WTC11 (cell line): Measurements from ENCODE around the gene TMTC1.
"Not testable (repeated sequence)": the region's sequence is repeated elsewhere in the genome, so short reads cannot be mapped to it uniquely, and the experiment has no call there.

ENCODE experiments used
- ATF2 ChIP-seq: sonication (generic); formaldehyde crosslinking; IDR thresholded peaks from 2 replicates; pipeline ENCODE4 v1.8.1; 2022; ENCODE audit warnings: low read depth, missing genetic modification reagents, borderline replicate concordance
- CTCF ChIP-seq: fragments of 200-600 bp; IDR thresholded peaks from 2 replicates; pipeline ENCODE4 v1.8.0; 2022; ENCODE audit warnings: antibody characterized with exemption
- FOXP1 ChIP-seq: sonication (generic); formaldehyde crosslinking; IDR thresholded peaks from 2 replicates; pipeline ENCODE4 v1.8.0; 2022; ENCODE audit warnings: missing genetic modification reagents, mild to moderate bottlenecking, moderate library complexity, borderline replicate concordance
- KAT7 ChIP-seq: sonication (generic); formaldehyde crosslinking; IDR thresholded peaks from 2 replicates; pipeline ENCODE4 v1.8.1; 2023; ENCODE audit warnings: missing genetic modification reagents, mild to moderate bottlenecking, borderline replicate concordance
- SMAD4 ChIP-seq: sonication (generic); formaldehyde crosslinking; IDR thresholded peaks from 2 replicates; pipeline ENCODE4 v1.8.0; 2022; ENCODE audit warnings: mild to moderate bottlenecking, missing genetic modification reagents
- ZNF121 ChIP-seq: sonication (generic); formaldehyde crosslinking; IDR thresholded peaks from 2 replicates; pipeline ENCODE4 v1.8.0; 2023; ENCODE audit warnings: missing genetic modification reagents
- ZNF138 ChIP-seq: sonication (generic); formaldehyde crosslinking; conservative IDR thresholded peaks from 2 replicates; pipeline ENCODE4 v1.8.1; 2022; ENCODE audit warnings: mild to moderate bottlenecking, moderate library complexity, missing genetic modification reagents
- ZNF232 ChIP-seq: sonication (generic); formaldehyde crosslinking; IDR thresholded peaks from 2 replicates; pipeline ENCODE4 v1.8.0; 2022; ENCODE audit warnings: mild to moderate bottlenecking, missing genetic modification reagents
- TF ChIP-seq, protein P1 (sequence below): sonication (generic); formaldehyde crosslinking; IDR thresholded peaks from 2 replicates; pipeline ENCODE4 v1.8.1; 2023; ENCODE audit warnings: mild to moderate bottlenecking, missing genetic modification reagents
- TF ChIP-seq, protein P2 (sequence below): sonication (generic); formaldehyde crosslinking; conservative IDR thresholded peaks from 2 replicates; pipeline ENCODE4 v1.8.1; 2023; ENCODE audit warnings: mild to moderate bottlenecking, low read depth, missing genetic modification reagents, moderate library complexity

DNA sequence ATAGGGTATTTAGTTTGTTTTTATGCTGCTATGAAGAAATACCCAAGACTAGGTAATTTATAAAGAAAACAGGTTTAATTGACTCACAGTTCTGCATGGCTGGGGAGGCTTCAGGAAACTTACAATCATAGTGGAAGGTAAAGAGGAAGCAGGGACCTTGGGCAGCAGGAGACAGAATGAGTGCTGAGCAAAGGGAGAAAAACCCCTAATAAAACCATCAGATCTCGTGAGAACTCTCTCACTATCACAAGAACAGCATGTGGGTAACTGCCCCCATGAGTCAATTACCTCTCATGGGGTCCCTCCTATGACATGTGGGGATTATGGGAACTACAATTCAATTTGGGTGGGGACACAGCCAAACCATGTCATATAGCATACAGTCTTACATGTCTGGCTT is 153.6 kb downstream of the TMTC1 start:
- TF ChIP-seq CTCF; SMAD4 (CRISPR knock-in tag); ZNF232 (CRISPR knock-in tag); ATF2 (CRISPR knock-in tag); FOXP1; KAT7 (CRISPR knock-in tag); ZNF138 (CRISPR knock-in tag); ZNF121 (CRISPR knock-in tag): not testable (repeated sequence)
- TF ChIP-seq, protein P1, sequence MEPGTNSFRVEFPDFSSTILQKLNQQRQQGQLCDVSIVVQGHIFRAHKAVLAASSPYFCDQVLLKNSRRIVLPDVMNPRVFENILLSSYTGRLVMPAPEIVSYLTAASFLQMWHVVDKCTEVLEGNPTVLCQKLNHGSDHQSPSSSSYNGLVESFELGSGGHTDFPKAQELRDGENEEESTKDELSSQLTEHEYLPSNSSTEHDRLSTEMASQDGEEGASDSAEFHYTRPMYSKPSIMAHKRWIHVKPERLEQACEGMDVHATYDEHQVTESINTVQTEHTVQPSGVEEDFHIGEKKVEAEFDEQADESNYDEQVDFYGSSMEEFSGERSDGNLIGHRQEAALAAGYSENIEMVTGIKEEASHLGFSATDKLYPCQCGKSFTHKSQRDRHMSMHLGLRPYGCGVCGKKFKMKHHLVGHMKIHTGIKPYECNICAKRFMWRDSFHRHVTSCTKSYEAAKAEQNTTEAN (CRISPR knock-in tag) = not testable (repeated sequence)
- TF ChIP-seq, protein P2, sequence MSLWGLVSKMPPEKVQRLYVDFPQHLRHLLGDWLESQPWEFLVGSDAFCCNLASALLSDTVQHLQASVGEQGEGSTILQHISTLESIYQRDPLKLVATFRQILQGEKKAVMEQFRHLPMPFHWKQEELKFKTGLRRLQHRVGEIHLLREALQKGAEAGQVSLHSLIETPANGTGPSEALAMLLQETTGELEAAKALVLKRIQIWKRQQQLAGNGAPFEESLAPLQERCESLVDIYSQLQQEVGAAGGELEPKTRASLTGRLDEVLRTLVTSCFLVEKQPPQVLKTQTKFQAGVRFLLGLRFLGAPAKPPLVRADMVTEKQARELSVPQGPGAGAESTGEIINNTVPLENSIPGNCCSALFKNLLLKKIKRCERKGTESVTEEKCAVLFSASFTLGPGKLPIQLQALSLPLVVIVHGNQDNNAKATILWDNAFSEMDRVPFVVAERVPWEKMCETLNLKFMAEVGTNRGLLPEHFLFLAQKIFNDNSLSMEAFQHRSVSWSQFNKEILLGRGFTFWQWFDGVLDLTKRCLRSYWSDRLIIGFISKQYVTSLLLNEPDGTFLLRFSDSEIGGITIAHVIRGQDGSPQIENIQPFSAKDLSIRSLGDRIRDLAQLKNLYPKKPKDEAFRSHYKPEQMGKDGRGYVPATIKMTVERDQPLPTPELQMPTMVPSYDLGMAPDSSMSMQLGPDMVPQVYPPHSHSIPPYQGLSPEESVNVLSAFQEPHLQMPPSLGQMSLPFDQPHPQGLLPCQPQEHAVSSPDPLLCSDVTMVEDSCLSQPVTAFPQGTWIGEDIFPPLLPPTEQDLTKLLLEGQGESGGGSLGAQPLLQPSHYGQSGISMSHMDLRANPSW (CRISPR knock-in tag) = not testable (repeated sequence)
